ENCODE data around the gene PPP1R1B. TPM values are rescaled to one million over a fixed set of nuclear protein-coding genes. Genes with fewer than 3 reads are reported as not detected.

The PPP1R1B gene
- total RNA-seq, 1 donor from 2014 or later, result not detected

- H3K36me3 ChIP-seq (ENCODE audit: control insufficient read depth, insufficient read depth, low read length), result peaks cover 14% of the 10 kb centered on the region
- no peaks in the 10 kb centered on the region for H3K27me3 ChIP-seq (ENCODE audit: control insufficient read depth, insufficient read depth, low read length)
- DNase-seq (ENCODE audit: low read depth) (no peak), FAIRE-seq (no peak)
- TF ChIP-seq, protein P1, sequence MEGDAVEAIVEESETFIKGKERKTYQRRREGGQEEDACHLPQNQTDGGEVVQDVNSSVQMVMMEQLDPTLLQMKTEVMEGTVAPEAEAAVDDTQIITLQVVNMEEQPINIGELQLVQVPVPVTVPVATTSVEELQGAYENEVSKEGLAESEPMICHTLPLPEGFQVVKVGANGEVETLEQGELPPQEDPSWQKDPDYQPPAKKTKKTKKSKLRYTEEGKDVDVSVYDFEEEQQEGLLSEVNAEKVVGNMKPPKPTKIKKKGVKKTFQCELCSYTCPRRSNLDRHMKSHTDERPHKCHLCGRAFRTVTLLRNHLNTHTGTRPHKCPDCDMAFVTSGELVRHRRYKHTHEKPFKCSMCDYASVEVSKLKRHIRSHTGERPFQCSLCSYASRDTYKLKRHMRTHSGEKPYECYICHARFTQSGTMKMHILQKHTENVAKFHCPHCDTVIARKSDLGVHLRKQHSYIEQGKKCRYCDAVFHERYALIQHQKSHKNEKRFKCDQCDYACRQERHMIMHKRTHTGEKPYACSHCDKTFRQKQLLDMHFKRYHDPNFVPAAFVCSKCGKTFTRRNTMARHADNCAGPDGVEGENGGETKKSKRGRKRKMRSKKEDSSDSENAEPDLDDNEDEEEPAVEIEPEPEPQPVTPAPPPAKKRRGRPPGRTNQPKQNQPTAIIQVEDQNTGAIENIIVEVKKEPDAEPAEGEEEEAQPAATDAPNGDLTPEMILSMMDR (IDR thresholded peaks at IDR 0.05; ENCODE audit: insufficient read depth, low read length, severe bottlenecking), result no peak
- no peak overlapping the region for H3K4me3 ChIP-seq (ENCODE audit: low read depth, low read length)
These were observed 33.2 kb downstream of the PPP1R1B start for GRCh38 chr17:39660011-39660360.

- FAIRE-seq (no peak), DNase-seq (ENCODE audit: low read depth) (no peak)
- no peaks in the 10 kb centered on the region for H3K27me3 ChIP-seq (ENCODE audit: control insufficient read depth, insufficient read depth, low read length)
- no peak overlapping the region for H3K4me3 ChIP-seq (ENCODE audit: low read depth, low read length)
- peaks cover 14% of the 10 kb centered on the region for H3K36me3 ChIP-seq (ENCODE audit: control insufficient read depth, insufficient read depth, low read length)
- TF ChIP-seq, protein P1 (IDR thresholded peaks at IDR 0.05; ENCODE audit: insufficient read depth, low read length, severe bottlenecking), result no peak
These were observed 33.9 kb downstream of the PPP1R1B start for GRCh38 chr17:39660397-39661385.

- no peak for DNase-seq (ENCODE audit: low read depth)
- H3K36me3 ChIP-seq (ENCODE audit: control insufficient read depth, insufficient read depth, low read length), result peaks cover 12% of the 10 kb centered on the region
- H3K4me3 ChIP-seq (ENCODE audit: low read depth, low read length), result no peak overlapping the region
- TF ChIP-seq, protein P1 (IDR thresholded peaks at IDR 0.05; ENCODE audit: insufficient read depth, low read length, severe bottlenecking), result no peak
- H3K27me3 ChIP-seq (ENCODE audit: control insufficient read depth, insufficient read depth, low read length), result peaks cover 7% of the 10 kb centered on the region
- FAIRE-seq, result no peak
These were observed 35.2 kb downstream of the PPP1R1B start for GRCh38 chr17:39661744-39662541.

DNA sequence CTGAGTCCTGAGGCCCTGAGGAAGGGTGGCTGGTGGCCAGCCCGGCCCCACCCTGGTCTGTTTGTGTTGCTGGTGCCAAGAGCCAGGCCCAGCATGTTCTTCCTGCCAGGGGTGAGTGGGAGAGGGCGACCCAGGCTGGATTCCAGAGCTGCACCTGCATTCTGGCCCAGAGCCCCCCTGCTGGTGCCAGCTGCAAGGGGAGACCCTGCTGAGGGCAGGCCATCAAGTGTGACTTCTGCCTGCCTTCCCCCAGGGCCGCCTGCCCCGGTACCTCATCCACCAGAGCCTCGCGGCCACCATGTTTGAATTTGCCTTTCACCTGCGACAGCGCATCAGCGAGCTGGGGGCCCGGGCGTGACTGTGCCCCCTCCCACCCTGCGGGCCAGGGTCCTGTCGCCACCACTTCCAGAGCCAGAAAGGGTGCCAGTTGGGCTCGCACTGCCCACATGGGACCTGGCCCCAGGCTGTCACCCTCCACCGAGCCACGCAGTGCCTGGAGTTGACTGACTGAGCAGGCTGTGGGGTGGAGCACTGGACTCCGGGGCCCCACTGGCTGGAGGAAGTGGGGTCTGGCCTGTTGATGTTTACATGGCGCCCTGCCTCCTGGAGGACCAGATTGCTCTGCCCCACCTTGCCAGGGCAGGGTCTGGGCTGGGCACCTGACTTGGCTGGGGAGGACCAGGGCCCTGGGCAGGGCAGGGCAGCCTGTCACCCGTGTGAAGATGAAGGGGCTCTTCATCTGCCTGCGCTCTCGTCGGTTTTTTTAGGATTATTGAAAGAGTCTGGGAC is 36.0 kb downstream of the PPP1R1B start:
- no peak for DNase-seq (ENCODE audit: low read depth)
- FAIRE-seq, result no peak
- H3K36me3 ChIP-seq (ENCODE audit: control insufficient read depth, insufficient read depth, low read length), result peaks cover 12% of the 10 kb centered on the region
- TF ChIP-seq, protein P1 (IDR thresholded peaks at IDR 0.05; ENCODE audit: insufficient read depth, low read length, severe bottlenecking), result no peak
- no peak overlapping the region for H3K4me3 ChIP-seq (ENCODE audit: low read depth, low read length)
- H3K27me3 ChIP-seq (ENCODE audit: control insufficient read depth, insufficient read depth, low read length), result peaks cover 11% of the 10 kb centered on the region

- no peak overlapping the region for H3K4me3 ChIP-seq (ENCODE audit: low read depth, low read length)
- DNase-seq (ENCODE audit: low read depth) (no peak), FAIRE-seq (no peak)
- TF ChIP-seq, protein P1 (IDR thresholded peaks at IDR 0.05; ENCODE audit: insufficient read depth, low read length, severe bottlenecking), result no peak
- peaks cover 13% of the 10 kb centered on the region for H3K27me3 ChIP-seq (ENCODE audit: control insufficient read depth, insufficient read depth, low read length)
- H3K36me3 ChIP-seq (ENCODE audit: control insufficient read depth, insufficient read depth, low read length), result peaks cover 11% of the 10 kb centered on the region
These were observed 36.6 kb downstream of the PPP1R1B start for GRCh38 chr17:39663340-39663687.
